HG02870 (cell line): ENCODE data around the gene MIXL1.
"Not testable (repeated sequence)": the region's sequence is repeated elsewhere in the genome, so short reads cannot be mapped to it uniquely, and the experiment has no call there.

ENCODE experiments used
- ATAC-seq: cut with Tn5 transposase; IDR thresholded peaks from one replicate; pipeline ENCODE4 v1.9.1; 2021; ENCODE audit warnings: mild to moderate bottlenecking, moderate library complexity; ENCODE audit not compliant: unreplicated experiment

The MIXL1 gene

DNA sequence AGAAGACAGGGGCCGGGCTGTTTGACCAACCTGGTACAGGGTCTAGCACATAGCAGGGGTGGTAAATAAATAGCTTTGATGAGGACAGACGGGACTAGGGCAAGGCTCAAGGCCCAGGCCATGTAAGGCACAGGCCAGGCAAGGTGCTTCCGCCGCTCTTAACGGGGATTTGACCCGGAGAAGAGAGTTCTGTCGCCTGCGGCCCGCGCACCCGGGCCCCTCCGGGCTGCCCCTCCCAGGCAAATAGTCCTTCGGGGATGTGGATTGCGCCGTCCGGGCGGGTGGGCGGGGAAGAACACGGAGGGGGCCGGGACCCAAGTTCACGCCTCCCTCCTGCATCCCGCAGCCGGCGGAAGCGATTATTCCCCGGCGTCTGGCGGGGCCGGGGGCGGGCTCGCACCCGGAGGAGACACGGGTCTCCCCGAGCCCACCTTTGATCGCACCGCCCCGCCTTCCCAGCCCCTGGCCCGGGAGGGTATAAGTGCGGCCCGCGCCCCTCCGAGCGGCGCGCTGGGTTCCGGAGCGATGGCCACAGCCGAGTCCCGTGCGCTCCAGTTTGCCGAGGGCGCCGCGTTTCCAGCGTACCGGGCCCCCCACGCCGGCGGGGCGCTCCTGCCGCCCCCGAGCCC lies at the start of gene MIXL1:
Gene MIXL1 (plus strand): TSS at position 508 of the 629 bp plus-strand sequence. CDS start 18 bp downstream, at position 526.
- peak; percentile 24 for ATAC-seq

- no peak for ATAC-seq
Observed at GRCh38 chr1:226176870-226177269, 46.6 kb upstream of the MIXL1 start.

GRCh38 chr1:226181996-226182714 lies 41.3 kb upstream of the MIXL1 start:
- ATAC-seq: no peak

DNA sequence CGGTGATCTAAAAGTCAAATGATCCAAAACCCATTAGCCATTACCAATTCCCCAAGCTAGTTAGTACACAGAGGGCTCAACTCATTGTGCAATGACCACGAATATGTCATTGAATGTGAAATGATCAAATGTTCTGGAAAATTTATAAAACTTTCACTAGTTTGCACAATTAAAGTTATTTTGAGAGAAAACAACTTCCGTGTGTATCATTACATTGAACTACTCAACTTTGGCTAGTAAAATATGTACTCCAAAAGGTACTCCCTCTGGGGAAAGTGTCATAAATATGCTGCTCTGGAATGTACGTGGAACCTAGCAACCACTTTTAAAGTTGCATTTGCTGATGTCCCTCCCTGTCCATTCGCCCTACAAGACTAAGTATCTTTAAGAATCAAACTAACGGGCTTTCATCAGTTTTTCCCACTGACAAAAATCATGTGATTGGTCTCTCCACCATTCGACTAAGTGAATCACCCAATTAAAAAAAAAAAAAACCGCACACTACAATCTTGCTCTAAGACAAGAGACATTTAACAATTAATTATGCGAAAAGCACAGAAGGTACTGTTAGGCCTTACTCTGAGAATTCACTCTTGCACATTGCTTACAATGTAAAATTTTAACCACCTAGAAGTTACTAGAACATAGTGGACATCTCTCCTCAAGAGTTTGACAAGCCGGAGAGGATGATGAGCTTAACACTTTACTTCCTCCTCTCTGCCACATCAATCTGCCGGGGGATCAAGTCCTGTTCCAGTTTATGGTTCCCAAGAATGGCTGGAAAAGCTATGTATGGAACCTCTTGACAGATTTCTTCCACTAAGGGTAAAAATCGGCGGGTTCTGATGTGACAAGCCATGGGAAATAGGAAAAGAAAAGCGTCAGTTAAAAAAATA lies 38.1 kb upstream of the MIXL1 start:
- ATAC-seq: no peak

GRCh38 chr1:226186124-226187018 lies 37.1 kb upstream of the MIXL1 start, which contains the start of gene ACBD3:
TSS of gene ACBD3 (minus strand) at chr1:226186741. CDS start at chr1:226186675, 66 bp downstream.
- peak; percentile 93 for ATAC-seq

GRCh38 chr1:226187019-226187322 lies 36.5 kb upstream of the MIXL1 start:
- no peak for ATAC-seq

DNA sequence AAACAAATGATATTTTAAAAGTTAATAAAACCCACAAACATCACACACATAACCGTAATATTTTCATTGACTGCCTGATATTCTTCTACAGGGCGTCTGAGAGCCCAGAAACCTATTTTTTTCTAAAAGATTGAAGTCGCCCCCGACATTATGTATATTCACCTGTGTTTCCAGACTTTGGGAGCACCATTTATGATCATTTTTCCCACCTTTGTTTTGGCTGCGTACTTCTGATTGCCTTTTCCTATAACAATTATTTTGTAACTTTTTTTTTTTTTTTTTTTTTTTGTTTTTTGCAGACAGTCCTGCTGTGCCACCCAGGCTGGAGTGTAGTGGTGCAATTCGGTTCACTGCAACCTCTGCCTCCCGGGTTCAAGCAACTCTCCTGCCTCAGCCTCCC lies 36.1 kb upstream of the MIXL1 start:
- no peak for ATAC-seq

DNA sequence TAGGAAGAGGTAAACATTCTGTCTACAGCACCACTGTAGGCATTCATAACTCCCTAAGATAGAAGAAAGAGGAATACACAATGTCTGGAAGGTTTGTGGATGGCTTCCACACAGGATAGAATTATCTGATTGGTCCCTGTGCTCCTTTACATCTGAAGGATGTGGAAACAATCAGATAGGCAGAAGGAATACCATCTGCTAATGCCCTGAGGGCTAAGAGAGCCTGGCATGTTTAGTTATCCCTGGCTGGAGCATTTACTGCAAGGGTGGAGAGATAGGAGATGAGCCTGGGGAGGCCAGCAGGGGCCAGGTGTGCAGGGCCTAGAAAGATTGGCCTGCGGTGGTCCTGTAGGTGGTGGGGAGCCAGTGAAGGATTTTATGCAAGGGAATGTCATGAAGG lies 28.3 kb upstream of the MIXL1 start:
- ATAC-seq: no peak

DNA sequence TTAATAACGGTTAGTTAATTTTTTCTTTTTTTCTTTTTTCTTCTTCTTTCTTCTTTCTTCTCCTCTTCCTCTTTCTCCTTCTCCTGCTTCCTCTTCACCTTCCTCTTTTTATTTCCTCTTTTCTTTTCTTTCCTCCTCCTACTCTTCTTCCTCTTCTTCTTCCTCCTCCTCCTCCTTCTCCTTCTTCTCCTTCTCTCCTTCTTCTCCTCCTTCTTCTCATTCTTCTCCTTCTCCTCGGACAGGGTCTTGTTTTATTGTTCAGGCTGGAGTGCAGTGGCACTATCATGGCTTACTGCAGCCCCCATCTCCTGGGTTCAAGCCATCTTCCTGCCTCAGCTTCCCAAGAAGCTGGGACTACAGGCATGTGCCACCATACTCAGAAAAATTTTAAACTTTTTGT lies 23.5 kb upstream of the MIXL1 start:
- no peak for ATAC-seq

DNA sequence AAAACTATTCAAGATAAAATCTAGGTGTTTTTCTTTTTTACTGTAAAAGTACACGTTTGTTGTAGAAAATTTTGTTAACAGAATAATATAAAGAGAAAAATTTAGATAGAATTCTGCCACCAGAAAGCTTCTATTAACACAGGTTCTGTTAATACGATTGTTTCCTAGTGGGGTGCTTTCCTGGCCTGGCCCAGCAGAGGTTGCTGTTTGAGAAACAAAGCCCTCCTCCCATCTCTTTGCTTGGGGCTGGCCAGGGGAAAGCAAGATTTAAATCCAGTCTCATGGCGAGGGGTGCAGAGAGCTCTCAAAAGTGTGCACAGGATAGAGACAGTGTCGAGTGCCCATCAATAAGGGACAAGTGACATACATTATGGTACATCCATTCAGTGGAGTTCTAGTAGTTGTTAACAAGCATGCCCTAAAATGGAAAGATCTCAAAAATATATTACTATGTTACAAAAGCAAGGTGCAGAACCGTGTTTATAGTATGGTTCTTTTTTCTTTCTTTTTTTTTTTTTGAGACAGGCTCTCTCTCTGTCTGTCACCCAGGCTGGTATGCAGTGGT lies 22.4 kb upstream of the MIXL1 start:
- no peak for ATAC-seq

- no peak for ATAC-seq
Observed at GRCh38 chr1:226202246-226202645, 21.2 kb upstream of the MIXL1 start.

- not testable (repeated sequence) for ATAC-seq
Observed at GRCh38 chr1:226202666-226203065, 20.8 kb upstream of the MIXL1 start.

DNA sequence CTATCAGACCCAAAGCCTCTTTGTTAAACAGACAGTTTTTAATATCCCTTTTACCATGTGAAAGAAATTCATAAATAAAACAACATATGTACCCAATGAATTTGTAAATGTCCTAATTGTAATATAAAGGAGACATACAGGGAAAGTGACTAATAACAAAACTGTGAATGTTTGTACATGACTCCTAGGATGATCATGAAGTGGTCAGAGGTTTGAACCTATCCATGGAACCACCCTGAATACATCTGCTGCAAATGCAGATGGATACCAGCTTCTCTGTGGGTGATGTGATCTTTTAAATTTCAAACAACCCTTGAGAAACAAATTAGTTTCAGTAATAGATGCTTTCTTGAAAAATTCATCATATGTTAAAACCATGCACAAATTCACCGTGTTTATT lies 20.2 kb upstream of the MIXL1 start:
- no peak for ATAC-seq

- ATAC-seq: no peak
Observed at GRCh38 chr1:226203655-226204054, 19.8 kb upstream of the MIXL1 start.

- ATAC-seq: no peak
Observed at GRCh38 chr1:226204198-226204597, 19.3 kb upstream of the MIXL1 start.

DNA sequence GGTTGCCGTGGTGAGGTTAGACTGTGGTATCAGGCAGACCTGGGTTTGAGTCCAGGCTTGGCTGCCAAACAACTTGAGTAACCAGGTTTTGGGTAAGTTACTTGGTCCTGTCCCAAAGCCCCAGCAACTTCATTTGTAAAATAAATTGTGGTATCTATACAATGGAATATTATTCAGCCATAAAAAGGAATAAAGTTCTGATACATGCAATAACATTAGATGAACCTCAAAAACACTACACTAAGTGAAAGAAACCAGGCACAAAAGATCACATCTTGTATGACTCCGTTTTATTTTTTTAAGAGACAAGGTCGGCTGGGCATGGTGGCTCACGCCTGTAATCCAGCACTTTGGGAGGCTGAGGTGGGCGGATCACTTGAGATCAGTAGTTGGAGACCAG lies 16.4 kb upstream of the MIXL1 start:
- ATAC-seq: no peak

DNA sequence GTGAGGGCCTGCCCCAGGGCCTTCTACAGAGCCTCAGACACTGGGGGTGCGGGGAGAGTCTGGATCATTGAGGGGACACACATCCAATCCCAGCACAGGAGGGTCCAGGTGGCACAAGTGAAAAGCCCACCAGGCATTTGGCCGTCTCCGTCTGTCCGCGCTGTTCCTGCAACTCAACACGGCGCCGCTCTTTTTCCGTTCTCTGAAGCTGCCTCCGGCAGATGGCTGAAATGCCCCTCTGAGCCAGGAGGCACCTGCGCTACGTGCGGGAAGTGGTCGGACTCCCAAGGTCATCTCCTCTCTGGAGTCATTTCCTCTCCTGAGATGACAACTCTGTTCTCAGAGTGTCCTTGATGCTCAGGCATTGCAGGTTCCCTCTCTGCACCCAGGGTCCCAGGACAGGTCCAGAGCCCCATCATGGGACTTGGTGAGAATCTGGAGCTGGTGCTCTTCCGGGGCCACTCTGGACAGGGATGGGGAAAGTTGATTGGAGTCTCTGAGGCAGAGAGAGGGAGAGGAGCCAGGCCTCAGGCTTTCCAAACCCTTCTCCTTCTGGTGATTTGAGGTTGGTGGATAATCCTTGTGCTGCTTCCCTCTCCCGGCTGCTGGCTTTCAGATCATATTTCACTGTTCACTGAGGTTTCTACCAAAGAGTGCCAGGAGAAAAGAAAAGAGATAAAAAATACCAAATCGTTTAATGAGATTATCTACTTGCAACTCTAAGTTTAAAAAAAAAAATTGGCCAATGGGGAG lies 14.0 kb upstream of the MIXL1 start:
- ATAC-seq: no peak

DNA sequence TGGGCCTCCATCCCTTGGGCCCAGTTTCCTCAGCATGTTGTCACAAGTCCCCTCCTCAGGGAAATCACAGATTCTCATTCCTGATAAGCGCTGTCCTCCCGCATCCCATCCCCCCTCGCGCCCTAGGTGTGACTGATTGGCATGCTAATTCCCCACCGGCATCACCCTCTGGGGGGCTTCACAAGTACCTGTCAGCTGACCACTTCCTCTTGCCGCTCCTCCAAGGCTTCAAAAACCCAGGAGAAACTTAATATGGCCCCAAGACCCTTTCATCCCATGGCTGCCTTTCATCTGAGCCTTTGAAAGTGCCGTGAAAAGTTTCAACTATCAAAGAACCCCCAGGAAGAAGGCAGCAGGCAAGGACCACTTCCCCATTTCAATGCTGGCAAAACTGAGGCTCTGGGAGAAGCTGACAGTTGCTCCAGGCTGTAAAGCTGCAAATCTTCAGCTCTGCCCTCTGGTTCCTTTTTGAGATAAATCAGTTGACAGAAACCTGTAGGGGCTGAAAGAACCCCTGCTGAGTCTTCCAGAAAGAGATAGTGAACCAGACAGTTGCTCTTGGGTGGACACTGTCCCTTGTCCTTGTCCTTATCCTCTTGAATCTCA lies 12.8 kb upstream of the MIXL1 start:
- ATAC-seq: no peak

GRCh38 chr1:226211181-226211821 lies 12.2 kb upstream of the MIXL1 start:
- ATAC-seq: no peak
